Neuronal stem cell (in vitro differentiated cells): ENCODE data around the gene BRMS1.
A peak's percentile ranks its signal among the peaks of the same experiment; 100 is the strongest.

ENCODE experiments used
- DNase-seq: peaks from one replicate; pipeline ENCODE4 v3.0.0-alpha.2; 2013; ENCODE audit warnings: low spot score
- H2AFZ ChIP-seq: one replicate; pipeline ENCODE4 v1.6.1; 2013; ENCODE audit warnings: mild to moderate bottlenecking, low read length, inconsistent platforms
- H2AK5ac ChIP-seq: 2 replicates; pipeline ENCODE4 v1.6.1; 2013; ENCODE audit warnings: low read depth, mild to moderate bottlenecking, inconsistent platforms, low read length, moderate library complexity, mixed read lengths
- H2BK120ac ChIP-seq: 2 replicates; pipeline ENCODE4 v1.6.1; 2013; ENCODE audit warnings: low read depth, mild to moderate bottlenecking, inconsistent platforms, low read length, moderate library complexity, mixed read lengths
- H2BK12ac ChIP-seq: one replicate; pipeline ENCODE4 v1.6.1; 2013; ENCODE audit warnings: low read length, inconsistent platforms
- H2BK15ac ChIP-seq: 2 replicates; pipeline ENCODE4 v1.6.1; 2013; ENCODE audit warnings: mild to moderate bottlenecking, low read length, inconsistent platforms, mixed read lengths
- H2BK5ac ChIP-seq: one replicate; pipeline ENCODE4 v1.6.1; 2013; ENCODE audit warnings: inconsistent platforms, mild to moderate bottlenecking, low read length, moderate library complexity
- H3K14ac ChIP-seq: one replicate; pipeline ENCODE4 v1.6.1; 2013; ENCODE audit warnings: low read length, inconsistent platforms
- H3K18ac ChIP-seq: 2 replicates; pipeline ENCODE4 v1.6.1; 2013; ENCODE audit warnings: low read length, inconsistent platforms
- H3K23ac ChIP-seq: 2 replicates; pipeline ENCODE4 v1.6.1; 2013; ENCODE audit warnings: low read depth, mild to moderate bottlenecking, mixed read lengths, low read length, inconsistent platforms; ENCODE audit not compliant: poor library complexity
- H3K27ac ChIP-seq: replicated peaks from 3 replicates; pipeline ENCODE4 v1.5.1; 2013; ENCODE audit warnings: low read length, inconsistent platforms
- H3K27me3 ChIP-seq, 3 experiments: 2 replicates each; pipeline ENCODE4 v1.6.1; 2013; ENCODE audit warnings: low read length in 3 of 3, mild to moderate bottlenecking in 2 of 3, inconsistent platforms in 1 of 3, low read depth in 1 of 3, mixed read lengths in 1 of 3, moderate library complexity in 1 of 3; ENCODE audit not compliant: control insufficient read depth in 3 of 3, insufficient read depth in 3 of 3
- H3K36me3 ChIP-seq, 2 donors: replicated peaks in 1 of 2; 2 replicates each; pipeline ENCODE4 v1.6.1; 2013; ENCODE audit warnings: low read length in 2 of 2; ENCODE audit not compliant: control insufficient read depth in 2 of 2, insufficient read depth in 2 of 2
- H3K4ac ChIP-seq: 2 replicates; pipeline ENCODE4 v1.6.1; 2013; ENCODE audit warnings: inconsistent platforms, mild to moderate bottlenecking, low read length, moderate library complexity
- H3K4me1 ChIP-seq, 2 donors: 1 replicate in 1 of 2; 2 replicates in 1 of 2; pipeline ENCODE4 v1.6.1; 2013; ENCODE audit warnings: low read length in 2 of 2, low read depth in 1 of 2; ENCODE audit not compliant: control insufficient read depth in 2 of 2, insufficient read depth in 1 of 2
- H3K4me2 ChIP-seq: one replicate; pipeline ENCODE4 v1.6.1; 2013; ENCODE audit warnings: mild to moderate bottlenecking, low read length, inconsistent platforms; ENCODE audit not compliant: insufficient read depth, poor library complexity, severe bottlenecking
- H3K4me3 ChIP-seq, 2 donors: 2 replicates each; pipeline ENCODE4 v1.5.1; 2013; ENCODE audit warnings: low read length in 2 of 2, mild to moderate bottlenecking in 2 of 2, inconsistent platforms in 1 of 2, moderate library complexity in 1 of 2
- H3K79me1 ChIP-seq: one replicate; pipeline ENCODE4 v1.6.1; 2013; ENCODE audit warnings: low read depth, mild to moderate bottlenecking, inconsistent platforms, low read length, moderate library complexity
- H3K9ac ChIP-seq: one replicate; pipeline ENCODE4 v1.6.1; 2013; ENCODE audit warnings: mild to moderate bottlenecking, low read depth, low read length, inconsistent platforms; ENCODE audit not compliant: poor library complexity
- H3K9me3 ChIP-seq, 2 donors: replicated peaks in 1 of 2; 2 replicates each; pipeline versions ENCODE3 to v1.6.1; 2013; ENCODE audit warnings: low read length in 2 of 2, mild to moderate bottlenecking in 2 of 2, inconsistent platforms in 1 of 2, low read depth in 1 of 2, mixed read lengths in 1 of 2, moderate library complexity in 1 of 2; ENCODE audit not compliant: control insufficient read depth in 2 of 2, insufficient read depth in 1 of 2
- H4K8ac ChIP-seq: one replicate; pipeline ENCODE4 v1.6.1; 2013; ENCODE audit warnings: low read depth, mild to moderate bottlenecking, inconsistent platforms, low read length, moderate library complexity
- H4K91ac ChIP-seq: one replicate; pipeline ENCODE4 v1.6.1; 2013; ENCODE audit warnings: low read length, low read depth, mild to moderate bottlenecking, inconsistent platforms; ENCODE audit not compliant: poor library complexity
- WGBS, 2 donors: extraction: QIAGEN DNeasy Blood & Tissue Kit; methylation state at CpG; one replicate each; pipeline ENCODE4 v1.1.7; 2013; ENCODE audit warnings: missing lambda C conversion rate in 2 of 2, mixed read lengths in 1 of 2; ENCODE audit not compliant: insufficient read length in 2 of 2, insufficient replicate concordance in 1 of 2; ENCODE audit errors: extremely low coverage in 2 of 2; 5-methylcytosine and 5-hydroxymethylcytosine counted together

BRMS1 gene

GRCh38 chr11:66309475-66309874, 35.4 kb downstream of the BRMS1 start:
- Histone ChIP-seq H3K4me2 (no peak overlapping the region), H3K18ac (no peak overlapping the region), H3K14ac (no peak overlapping the region), H3K27me3 (peaks cover 0 to 7% (median 2%) of the 10 kb centered on the region in 3 experiments), H3K27ac (no peak overlapping the region), H2AK5ac (no peak overlapping the region), H2AFZ (no peak overlapping the region), H3K9ac (no peak overlapping the region), H3K4me1 (peaks cover 7 to 8% of the 10 kb centered on the region in 2 donors), H2BK120ac (no peak overlapping the region), H3K4ac (no peak overlapping the region), H3K23ac (no peak overlapping the region), H3K4me3 (no peak overlapping the region), H2BK15ac (peak overlapping the region; percentile 62), H3K9me3 (no peaks in the 10 kb centered on the region), H3K79me1 (no peaks in the 10 kb centered on the region), H4K91ac (no peak overlapping the region), H4K8ac (no peak overlapping the region), H2BK5ac (no peak overlapping the region), H3K36me3 (no peaks in the 10 kb centered on the region), H2BK12ac (no peak overlapping the region)
- DNase-seq, result no peak
- WGBS, 2 donors, result no CpG with 5 or more reads among the region's 3 CpGs

DNA sequence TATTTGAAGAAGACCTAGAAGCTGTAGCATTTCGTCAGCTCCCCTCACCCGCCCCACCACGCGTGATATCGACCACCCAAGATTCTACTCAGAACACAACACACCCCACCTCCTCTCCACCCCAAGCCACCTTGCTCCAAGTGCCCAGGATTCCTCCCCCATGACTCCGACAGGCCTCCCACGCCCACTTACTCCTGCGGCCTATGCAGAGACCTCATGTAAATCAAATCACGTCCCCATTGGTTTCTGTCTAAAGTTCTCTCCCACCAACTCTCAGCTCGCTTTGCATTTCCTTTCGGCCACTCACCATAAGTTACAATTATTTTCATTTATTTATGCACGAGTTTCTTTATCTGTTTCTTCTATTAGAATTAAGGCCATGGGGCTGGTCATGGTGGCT, 42.2 kb downstream of the BRMS1 start:
- WGBS, 2 donors, result no CpG with 5 or more reads among the region's 12 CpGs

GRCh38 chr11:66299186-66299585, 45.7 kb downstream of the BRMS1 start:
- Histone ChIP-seq H2BK15ac (no peak overlapping the region), H3K36me3 (no peaks in the 10 kb centered on the region), H3K4ac (no peak overlapping the region), H3K4me2 (no peak overlapping the region), H2BK120ac (no peak overlapping the region), H2BK12ac (no peak overlapping the region), H3K27ac (no peak overlapping the region), H2AFZ (no peak overlapping the region), H4K91ac (no peak overlapping the region), H3K4me1 (no peaks in the 10 kb centered on the region), H2AK5ac (no peak overlapping the region), H2BK5ac (no peak overlapping the region), H3K4me3 (no peak overlapping the region), H3K14ac (no peak overlapping the region), H3K79me1 (peaks cover 3% of the 10 kb centered on the region), H3K9ac (no peak overlapping the region), H3K23ac (no peak overlapping the region), H3K9me3 (no peaks in the 10 kb centered on the region), H4K8ac (no peak overlapping the region), H3K18ac (no peak overlapping the region), H3K27me3 (peaks cover 0 to 39% (median 0%) of the 10 kb centered on the region in 3 experiments)
- no CpG with 5 or more reads among the region's 3 CpGs for WGBS, 2 donors
- DNase-seq, result no peak

More for the DNA sequence above, 42.2 kb downstream of the BRMS1 start:
- Histone ChIP-seq H3K14ac (no peak overlapping the region), H3K4ac (no peak overlapping the region), H3K4me3 (no peak overlapping the region), H3K27ac (no peak overlapping the region), H4K91ac (no peak overlapping the region), H3K9ac (no peak overlapping the region), H3K27me3 (peaks cover 0 to 21% (median 0%) of the 10 kb centered on the region in 3 experiments), H3K4me1 (no peaks in the 10 kb centered on the region), H2AFZ (no peak overlapping the region), H3K9me3 (no peaks in the 10 kb centered on the region), H3K36me3 (no peaks in the 10 kb centered on the region), H2BK5ac (no peak overlapping the region), H3K23ac (no peak overlapping the region), H2BK12ac (no peak overlapping the region), H4K8ac (no peak overlapping the region), H3K4me2 (no peak overlapping the region), H3K79me1 (no peaks in the 10 kb centered on the region), H3K18ac (no peak overlapping the region), H2BK120ac (no peak overlapping the region), H2AK5ac (no peak overlapping the region), H2BK15ac (no peak overlapping the region)
- DNase-seq, result no peak

DNA sequence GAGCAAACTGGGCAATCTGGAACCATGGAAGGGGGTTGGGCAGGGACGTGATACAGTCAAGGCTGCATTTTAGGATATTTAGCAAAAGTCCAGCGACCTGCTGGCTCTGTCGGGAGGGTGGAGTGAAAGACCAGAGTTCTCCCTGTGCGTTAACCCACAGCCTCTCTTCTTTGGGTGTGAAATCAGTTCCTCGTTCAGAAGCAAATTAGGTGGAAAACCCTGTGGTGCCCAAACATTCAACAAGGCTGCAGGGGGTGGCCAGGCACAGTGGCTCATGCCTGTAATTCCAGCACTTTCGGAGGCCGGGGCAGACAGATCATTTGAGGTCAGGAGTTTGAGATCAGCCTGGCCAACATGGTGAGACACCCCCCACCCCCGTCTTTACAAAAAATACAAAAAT, 47.3 kb downstream of the BRMS1 start:
- Histone ChIP-seq H3K27me3 (peaks cover 6 to 55% (median 14%) of the 10 kb centered on the region in 3 experiments), H3K18ac (no peak overlapping the region), H3K4ac (no peak overlapping the region), H2BK120ac (no peak overlapping the region), H2BK15ac (no peak overlapping the region), H2BK12ac (no peak overlapping the region), H2AK5ac (no peak overlapping the region), H3K4me3 (no peak overlapping the region), H3K23ac (no peak overlapping the region), H3K4me2 (no peak overlapping the region), H2AFZ (no peak overlapping the region), H3K14ac (no peak overlapping the region), H3K79me1 (peaks cover 3% of the 10 kb centered on the region), H3K27ac (no peak overlapping the region), H4K91ac (no peak overlapping the region), H2BK5ac (no peak overlapping the region), H3K36me3 (no peaks in the 10 kb centered on the region), H4K8ac (no peak overlapping the region), H3K4me1 (peaks cover 0 to under 1% of the 10 kb centered on the region in 2 donors), H3K9ac (no peak overlapping the region), H3K9me3 (peaks cover 0 to under 1% of the 10 kb centered on the region in 2 donors)
- no CpG with 5 or more reads among the region's 8 CpGs for whole genome bisulfite sequencing, 2 donors
- DNase-seq, result no peak
